ENCODE data around the gene TAS2R1. TPM values are rescaled to one million over a fixed set of nuclear protein-coding genes. Genes with fewer than 3 reads are reported as not detected.

Gene TAS2R1
- total RNA-seq, 1 experiment from 2014 or later, result not detected

- no peaks in the 10 kb centered on the region for H3K4me1 Mint-ChIP-seq (ENCODE audit: low read depth, unreplicated experiment)
- BruUV-seq (replicated peaks), result no TSS peak
- no peak overlapping the region for H3K4me3 Mint-ChIP-seq (ENCODE audit: low read depth, unreplicated experiment)
- no peak overlapping the region for H3K27ac Mint-ChIP-seq (ENCODE audit: unreplicated experiment)
- no peak for DNase-seq
- H3K27me3 Mint-ChIP-seq (ENCODE audit: unreplicated experiment), result no peaks in the 10 kb centered on the region
- TF ChIP-seq CTCF (IDR thresholded peaks at IDR 0.05; ENCODE audit: unreplicated experiment), result no peak
- CTCF ChIA-PET, result no interaction called here
- intact Hi-C loops (cut with micrococcal nuclease; ENCODE audit: unreplicated experiment), result no loop called here
- no peaks in the 10 kb centered on the region for H3K36me3 Mint-ChIP-seq (ENCODE audit: insufficient read depth, unreplicated experiment)
- H3K9me3 Mint-ChIP-seq (ENCODE audit: low read depth, unreplicated experiment), result peaks cover 15% of the 10 kb centered on the region
Observed at GRCh38 chr5:9619331-9620092, 10.6 kb downstream of the TAS2R1 start.

- Mint-ChIP-seq H3K4me3 (ENCODE audit: low read depth, unreplicated experiment) (no peak overlapping the region), H3K36me3 (ENCODE audit: insufficient read depth, unreplicated experiment) (no peaks in the 10 kb centered on the region), H3K4me1 (ENCODE audit: low read depth, unreplicated experiment) (no peaks in the 10 kb centered on the region), H3K9me3 (ENCODE audit: low read depth, unreplicated experiment) (peaks cover 12% of the 10 kb centered on the region), H3K27me3 (ENCODE audit: unreplicated experiment) (no peaks in the 10 kb centered on the region), H3K27ac (ENCODE audit: unreplicated experiment) (no peak overlapping the region)
- no peak for TF ChIP-seq CTCF (IDR thresholded peaks at IDR 0.05; ENCODE audit: unreplicated experiment)
- CTCF ChIA-PET, result no interaction called here
- no TSS peak for BruUV-seq (replicated peaks)
- intact Hi-C loops (cut with micrococcal nuclease; ENCODE audit: unreplicated experiment), result no loop called here
- DNase-seq, result no peak
Observed at GRCh38 chr5:9617739-9618504, 12.2 kb downstream of the TAS2R1 start.

- H3K36me3 Mint-ChIP-seq (ENCODE audit: insufficient read depth, unreplicated experiment), result no peaks in the 10 kb centered on the region
- H3K27ac Mint-ChIP-seq (ENCODE audit: unreplicated experiment), result no peak overlapping the region
- no peak overlapping the region for H3K4me3 Mint-ChIP-seq (ENCODE audit: low read depth, unreplicated experiment)
- no peak for DNase-seq
- no peaks in the 10 kb centered on the region for H3K4me1 Mint-ChIP-seq (ENCODE audit: low read depth, unreplicated experiment)
- CTCF ChIA-PET, result no interaction called here
- BruUV-seq (replicated peaks), result no TSS peak
- H3K27me3 Mint-ChIP-seq (ENCODE audit: unreplicated experiment), result no peaks in the 10 kb centered on the region
- H3K9me3 Mint-ChIP-seq (ENCODE audit: low read depth, unreplicated experiment), result peaks cover 12% of the 10 kb centered on the region
- no peak for TF ChIP-seq CTCF (IDR thresholded peaks at IDR 0.05; ENCODE audit: unreplicated experiment)
- intact Hi-C loops (cut with micrococcal nuclease; ENCODE audit: unreplicated experiment), result no loop called here
Observed at GRCh38 chr5:9617221-9617620, 12.9 kb downstream of the TAS2R1 start.

- intact Hi-C loops (cut with micrococcal nuclease; ENCODE audit: unreplicated experiment), result no loop called here
Observed at GRCh38 chr5:9615331-9615730, 14.8 kb downstream of the TAS2R1 start.

More at GRCh38 chr5:9615331-9615730, 14.8 kb downstream of the TAS2R1 start:
- no TSS peak for BruUV-seq (replicated peaks)
- TF ChIP-seq CTCF (IDR thresholded peaks at IDR 0.05; ENCODE audit: unreplicated experiment), result no peak
- Mint-ChIP-seq H3K4me3 (ENCODE audit: low read depth, unreplicated experiment) (no peak overlapping the region), H3K27me3 (ENCODE audit: unreplicated experiment) (no peaks in the 10 kb centered on the region), H3K4me1 (ENCODE audit: low read depth, unreplicated experiment) (no peaks in the 10 kb centered on the region), H3K9me3 (ENCODE audit: low read depth, unreplicated experiment) (peaks cover 16% of the 10 kb centered on the region), H3K27ac (ENCODE audit: unreplicated experiment) (no peak overlapping the region), H3K36me3 (ENCODE audit: insufficient read depth, unreplicated experiment) (no peaks in the 10 kb centered on the region)
- CTCF ChIA-PET, result no interaction called here
- DNase-seq, result no peak

Measured in Calu3 (cell line).